NT2/D1 (cell line): ENCODE measurements around the gene ARHGEF4.

Source experiments
- YY1 ChIP-seq: IDR thresholded peaks from 2 replicates; pipeline ENCODE4 v1.6.1; 2011; ENCODE audit not compliant: insufficient read length, insufficient read depth
- ZNF274 ChIP-seq: IDR thresholded peaks from 2 replicates; pipeline ENCODE4 v1.6.1; 2011; ENCODE audit warnings: mild to moderate bottlenecking, low read depth, low read length

- no peak for TF ChIP-seq YY1
- TF ChIP-seq ZNF274, result no peak
Observed at GRCh38 chr2:130957915-130958314, 121.2 kb downstream of the ARHGEF4 start.
